Stimulated activated naive CD8-positive, alpha-beta T cell treated with anti-CD3 and anti-CD28 coated beads, Interleukin-15, Interleukin-2, amounts not matched to agents 100 ng/mL and 50 ng/mL, for 24 hours (primary cell): Measurements from ENCODE around the gene ASPDH.

Experiments
- H3K27ac Mint-ChIP-seq: one replicate; pipeline ENCODE4 v1.8.0; 2021; ENCODE audit warnings: mild to moderate bottlenecking, mixed read lengths
- H3K27me3 Mint-ChIP-seq: one replicate; pipeline ENCODE4 v1.8.0; 2021; ENCODE audit warnings: mixed read lengths
- H3K36me3 Mint-ChIP-seq: one replicate; pipeline ENCODE4 v1.8.0; 2021; ENCODE audit warnings: low read depth, mixed read lengths
- H3K4me1 Mint-ChIP-seq: one replicate; pipeline ENCODE4 v1.8.0; 2021; ENCODE audit warnings: low read depth, mixed read lengths
- H3K4me3 Mint-ChIP-seq: one replicate; pipeline ENCODE4 v1.8.0; 2021; ENCODE audit warnings: mild to moderate bottlenecking, mixed read lengths
- H3K9me3 Mint-ChIP-seq: one replicate; pipeline ENCODE4 v1.8.0; 2021; ENCODE audit warnings: mixed read lengths

Gene ASPDH

DNA sequence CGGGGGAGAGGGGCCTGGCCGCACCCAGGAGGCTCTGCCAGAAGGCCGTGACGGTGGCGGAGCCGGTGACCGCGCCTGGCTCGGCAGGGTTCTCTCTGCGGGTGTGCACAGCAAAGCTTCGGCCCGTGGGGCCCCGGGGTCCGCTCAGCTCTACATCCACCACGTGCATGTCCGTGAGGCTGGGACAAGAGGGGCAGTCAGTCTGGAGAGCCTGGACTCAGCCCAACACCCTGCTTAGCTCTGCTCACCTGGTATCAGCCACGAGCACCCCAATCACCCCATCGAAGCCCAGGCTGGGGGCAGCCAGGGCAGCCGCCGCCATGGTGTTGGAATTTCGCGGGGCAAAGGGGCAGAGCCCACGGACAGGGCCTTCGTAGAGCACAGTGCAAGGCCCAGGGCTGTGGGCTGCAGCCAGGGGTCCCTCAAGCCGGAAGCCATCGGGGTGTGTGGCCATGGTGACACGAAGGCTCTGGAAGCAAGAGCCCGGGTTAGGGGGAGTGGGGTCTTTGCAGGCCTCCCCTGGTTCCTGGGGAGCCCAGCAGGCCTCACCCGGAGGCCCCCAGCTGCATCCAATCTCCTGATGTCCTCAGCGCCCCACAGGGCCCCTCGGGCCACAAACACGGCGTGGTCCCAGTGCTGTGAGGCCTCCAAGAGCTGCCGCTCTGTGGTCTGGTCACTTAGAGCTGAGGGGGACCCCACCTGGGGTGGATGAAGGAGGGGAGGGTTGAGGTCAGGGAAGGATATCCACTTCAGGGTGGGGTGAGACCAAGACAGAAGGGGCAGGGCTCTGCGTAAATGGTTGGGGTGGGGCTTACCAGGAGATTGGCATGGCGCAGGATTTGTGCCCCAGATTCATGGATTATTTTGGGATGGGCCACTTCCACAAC is 1.4 kb downstream of the ASPDH start:
- H3K27ac Mint-ChIP-seq: peak overlapping the region; percentile 93

DNA sequence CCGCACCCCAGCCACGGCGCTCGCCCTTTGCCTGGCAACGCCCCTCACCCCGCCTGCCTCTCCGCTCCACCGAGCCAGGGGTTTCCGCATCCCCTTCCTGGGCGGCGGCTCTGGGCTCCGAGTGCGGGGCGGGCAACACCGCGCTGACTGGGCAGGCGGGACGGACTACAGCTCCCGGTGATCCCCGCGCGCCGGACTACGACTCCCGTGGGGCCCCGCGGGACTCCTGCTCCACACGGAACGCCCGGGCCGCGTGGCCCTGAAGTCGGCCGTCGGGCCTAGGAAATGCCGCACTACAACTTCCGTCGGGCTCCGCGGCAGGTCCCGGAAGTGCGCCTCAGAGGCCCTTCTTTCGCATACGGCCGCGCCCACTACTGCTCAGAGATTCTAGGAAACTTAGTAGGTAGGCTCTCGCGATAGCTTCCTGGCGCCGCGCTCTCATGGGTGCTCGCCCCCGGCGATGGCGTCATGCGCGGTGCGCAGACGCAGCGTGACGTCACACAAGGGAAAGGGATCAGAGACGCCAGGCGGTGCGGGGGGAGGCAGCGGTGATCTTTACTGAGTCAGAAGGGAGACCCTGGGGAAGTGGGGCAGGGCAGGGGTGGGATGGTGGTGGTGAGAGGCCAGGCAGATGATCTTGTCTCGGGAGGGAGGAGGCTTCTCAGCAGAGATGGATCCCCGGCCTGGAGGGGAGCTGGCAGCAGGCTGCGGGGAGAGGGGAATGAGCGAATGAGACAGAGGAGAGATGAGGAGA is 2.5 kb downstream of the ASPDH start, which contains the start of gene JOSD2:
Gene JOSD2 (minus strand): TSS at position 123 of the 754 bp plus-strand sequence. CDS start 760 bp downstream, outside the sequence.
- peaks cover 4% of the 10 kb centered on the region for H3K27me3 Mint-ChIP-seq
- peak within 1 kb of the TSS; percentile 93 for H3K4me3 Mint-ChIP-seq
- H3K27ac Mint-ChIP-seq: peak within 1 kb of the TSS; percentile 93
- H3K9me3 Mint-ChIP-seq: no peaks in the 10 kb centered on the region
- no peaks in the 10 kb centered on the region for H3K36me3 Mint-ChIP-seq
- H3K4me1 Mint-ChIP-seq: peaks cover 20% of the 10 kb centered on the region

More for the DNA sequence above, 1.4 kb downstream of the ASPDH start:
- Mint-ChIP-seq H3K27me3 (peaks cover 4% of the 10 kb centered on the region), H3K36me3 (no peaks in the 10 kb centered on the region), H3K4me1 (peaks cover 20% of the 10 kb centered on the region), H3K9me3 (no peaks in the 10 kb centered on the region), H3K4me3 (peak overlapping the region; percentile 93)

DNA sequence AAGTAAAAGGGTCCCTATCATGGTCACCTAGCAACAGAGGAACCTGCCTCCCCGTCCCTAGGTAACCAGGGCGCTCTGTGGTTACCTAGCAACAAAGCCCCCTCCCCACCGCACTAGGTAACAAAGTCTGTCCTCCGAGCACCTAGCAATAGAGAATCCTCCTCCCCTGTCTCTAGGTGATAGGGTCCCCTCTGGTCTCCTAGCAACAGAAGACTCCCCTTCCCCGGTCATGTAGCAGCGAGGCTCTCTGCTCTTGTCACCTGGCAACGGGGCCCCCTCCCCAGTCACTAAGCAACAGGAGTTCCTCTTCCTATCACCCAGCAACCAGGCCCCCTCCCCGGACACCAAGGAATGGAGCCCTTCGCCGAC is 3.0 kb downstream of the ASPDH start:
- H3K9me3 Mint-ChIP-seq: no peaks in the 10 kb centered on the region
- peaks cover 2% of the 10 kb centered on the region for H3K27me3 Mint-ChIP-seq
- peak overlapping the region; percentile 93 for H3K27ac Mint-ChIP-seq
- H3K4me3 Mint-ChIP-seq: peak overlapping the region; percentile 93
- H3K36me3 Mint-ChIP-seq: no peaks in the 10 kb centered on the region
- H3K4me1 Mint-ChIP-seq: peaks cover 20% of the 10 kb centered on the region

DNA sequence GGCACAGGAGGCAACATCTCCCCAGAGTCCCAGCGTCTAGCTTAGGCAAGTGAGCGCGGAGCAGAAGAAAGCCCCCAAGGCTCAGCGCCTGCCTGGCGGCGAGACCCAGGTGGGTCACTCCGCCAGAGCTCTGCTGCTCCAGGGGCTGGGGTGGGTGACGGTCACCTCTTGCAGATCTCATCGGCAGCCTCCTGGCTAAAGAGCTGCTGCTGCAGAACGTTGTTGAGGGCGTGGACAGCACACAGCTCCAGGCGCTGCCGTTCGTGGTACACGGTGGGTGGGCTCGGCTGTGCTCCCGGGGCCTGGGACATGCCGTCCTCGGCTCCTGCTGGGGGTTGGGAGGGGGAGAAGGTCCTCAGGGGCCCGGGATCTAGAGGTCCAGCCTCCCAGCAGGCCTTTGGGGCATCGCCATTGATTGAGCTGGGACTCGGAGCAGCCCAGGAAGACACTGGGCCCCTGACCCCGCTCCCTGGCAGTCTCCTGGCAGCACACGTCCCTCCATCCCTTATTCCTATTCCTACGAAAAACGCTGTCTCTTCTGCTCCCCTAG is 3.5 kb downstream of the ASPDH start:
- Mint-ChIP-seq H3K27ac (peak overlapping the region; percentile 93), H3K27me3 (no peaks in the 10 kb centered on the region), H3K36me3 (no peaks in the 10 kb centered on the region), H3K9me3 (no peaks in the 10 kb centered on the region), H3K4me3 (peak overlapping the region; percentile 93), H3K4me1 (peaks cover 20% of the 10 kb centered on the region)

DNA sequence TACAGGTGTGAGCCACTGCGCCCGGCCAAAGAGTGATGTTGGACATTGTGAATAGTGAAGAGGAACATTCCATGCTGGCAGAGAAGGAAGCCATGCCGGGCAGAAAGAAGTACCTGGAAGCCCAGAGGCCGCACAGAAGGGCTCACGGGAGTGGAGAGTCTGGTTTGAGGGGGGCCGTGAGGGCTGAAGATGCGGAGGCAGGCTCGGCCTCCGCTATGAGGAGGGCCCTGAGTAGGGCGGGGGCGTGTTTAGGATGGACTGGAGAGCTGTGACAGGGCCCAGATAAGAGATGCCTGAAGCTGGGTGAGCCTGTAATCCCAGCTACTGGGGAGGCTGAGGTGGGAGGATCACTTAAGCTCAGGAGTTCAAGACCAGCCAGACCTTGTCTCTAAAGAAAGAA is 4.3 kb downstream of the ASPDH start:
- Mint-ChIP-seq H3K27ac (no peak overlapping the region), H3K9me3 (no peaks in the 10 kb centered on the region), H3K27me3 (no peaks in the 10 kb centered on the region), H3K4me3 (peak overlapping the region; percentile 93), H3K4me1 (peaks cover 20% of the 10 kb centered on the region), H3K36me3 (no peaks in the 10 kb centered on the region)

DNA sequence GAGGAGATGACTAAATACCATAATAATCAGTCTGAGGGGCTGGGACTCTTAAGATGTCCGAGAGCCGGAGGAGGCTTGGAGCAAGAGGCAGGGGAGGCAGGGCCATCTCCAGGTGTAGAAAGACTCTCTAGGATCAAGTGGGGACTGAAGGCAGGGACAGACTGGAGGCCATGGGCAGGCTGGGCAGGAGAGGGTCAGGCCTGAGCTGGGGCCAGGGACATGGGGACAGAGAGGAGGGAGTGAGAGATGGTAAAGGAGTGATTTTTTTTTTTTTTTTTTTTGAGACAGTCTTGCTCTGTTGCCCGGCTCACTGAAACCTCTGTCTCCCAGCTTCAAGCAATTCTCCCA is 4.9 kb downstream of the ASPDH start:
- Mint-ChIP-seq H3K4me3 (no peak overlapping the region), H3K36me3 (no peaks in the 10 kb centered on the region), H3K9me3 (no peaks in the 10 kb centered on the region), H3K27ac (no peak overlapping the region), H3K27me3 (no peaks in the 10 kb centered on the region), H3K4me1 (peaks cover 20% of the 10 kb centered on the region)

DNA sequence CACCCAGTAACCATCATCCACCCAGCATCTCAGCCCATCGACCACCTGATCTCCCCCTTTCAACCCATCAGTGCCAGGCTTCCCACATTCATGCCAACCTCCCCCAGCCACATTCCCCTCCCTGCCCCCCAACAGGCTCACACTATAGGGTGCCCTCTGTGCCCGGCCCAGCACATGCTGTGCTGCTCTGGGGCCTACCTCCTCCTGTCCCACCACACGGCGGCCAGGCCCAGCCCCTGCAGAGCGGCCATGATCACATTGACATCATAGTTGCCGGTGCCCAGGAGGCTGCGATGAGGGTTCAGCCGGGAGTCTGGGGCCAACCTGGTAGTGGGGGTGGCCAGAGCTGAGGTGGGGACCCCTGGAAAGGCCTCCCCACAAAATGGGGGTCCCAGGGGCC is 6.3 kb downstream of the ASPDH start:
- Mint-ChIP-seq H3K4me1 (peaks cover 20% of the 10 kb centered on the region), H3K27me3 (no peaks in the 10 kb centered on the region), H3K36me3 (no peaks in the 10 kb centered on the region), H3K4me3 (no peak overlapping the region), H3K27ac (no peak overlapping the region), H3K9me3 (no peaks in the 10 kb centered on the region)

DNA sequence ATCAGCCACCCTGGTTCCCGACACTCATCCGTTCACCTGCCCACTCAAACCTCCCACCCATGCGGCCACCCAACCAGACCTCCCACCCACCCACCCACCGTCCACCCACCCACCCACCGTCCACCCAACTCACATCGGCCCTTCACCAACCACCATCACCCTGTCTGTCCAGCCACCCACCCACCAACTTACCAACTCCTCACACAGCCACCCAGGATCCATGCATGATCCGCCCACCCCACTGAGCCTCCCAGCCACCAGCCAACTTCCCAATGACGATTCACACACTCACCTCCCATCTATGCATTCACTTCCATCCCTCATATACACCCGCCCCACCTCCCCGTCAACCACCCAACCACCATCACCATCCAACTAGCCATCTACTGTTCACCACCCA is 7.0 kb downstream of the ASPDH start:
- Mint-ChIP-seq H3K27ac (no peak overlapping the region), H3K9me3 (no peaks in the 10 kb centered on the region), H3K36me3 (no peaks in the 10 kb centered on the region)

DNA sequence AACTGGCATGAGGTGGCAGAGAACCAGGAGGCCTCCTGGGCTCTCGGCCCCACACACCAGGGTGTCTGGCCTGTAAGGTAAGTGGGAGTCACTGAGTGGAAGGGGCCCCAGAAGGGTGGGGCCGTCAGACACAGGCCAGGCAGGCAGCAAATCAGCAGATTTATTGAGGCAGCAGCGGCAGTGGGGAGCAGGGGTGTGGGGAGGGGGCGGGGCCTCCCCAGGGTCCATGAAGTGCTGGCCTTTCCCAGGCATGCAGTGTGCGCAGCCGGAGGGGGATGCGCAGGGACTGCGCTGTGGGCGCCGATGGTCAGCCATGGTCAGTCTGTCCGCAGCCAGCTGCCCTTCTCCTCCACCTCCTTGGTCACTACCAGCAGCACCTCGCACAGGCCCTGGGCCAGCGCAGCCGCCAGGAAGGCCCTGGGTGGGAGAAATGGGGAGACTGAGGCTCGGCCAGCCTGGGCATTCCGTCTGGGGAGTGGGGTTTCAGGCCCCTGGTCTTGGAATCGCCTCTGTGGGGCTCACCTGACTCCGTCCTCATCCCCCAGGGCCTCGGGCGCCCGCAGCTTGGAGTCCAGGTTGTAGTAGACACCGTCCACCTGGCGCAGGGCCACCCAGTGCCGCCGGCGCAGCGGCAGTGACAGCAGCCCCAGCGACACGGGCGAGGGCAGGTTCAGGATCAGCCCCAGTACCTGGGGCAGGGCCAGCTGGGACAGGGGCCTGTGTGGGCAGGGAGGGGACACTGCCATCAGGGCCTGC is 7.7 kb downstream of the ASPDH start:
- no peaks in the 10 kb centered on the region for H3K27me3 Mint-ChIP-seq
- peaks cover 12% of the 10 kb centered on the region for H3K4me1 Mint-ChIP-seq
- no peak overlapping the region for H3K27ac Mint-ChIP-seq
- H3K9me3 Mint-ChIP-seq: no peaks in the 10 kb centered on the region
- no peaks in the 10 kb centered on the region for H3K36me3 Mint-ChIP-seq
- H3K4me3 Mint-ChIP-seq: no peak overlapping the region

More for the DNA sequence above, 7.0 kb downstream of the ASPDH start:
- peaks cover 17% of the 10 kb centered on the region for H3K4me1 Mint-ChIP-seq
- H3K4me3 Mint-ChIP-seq: no peak overlapping the region
- H3K27me3 Mint-ChIP-seq: no peaks in the 10 kb centered on the region

DNA sequence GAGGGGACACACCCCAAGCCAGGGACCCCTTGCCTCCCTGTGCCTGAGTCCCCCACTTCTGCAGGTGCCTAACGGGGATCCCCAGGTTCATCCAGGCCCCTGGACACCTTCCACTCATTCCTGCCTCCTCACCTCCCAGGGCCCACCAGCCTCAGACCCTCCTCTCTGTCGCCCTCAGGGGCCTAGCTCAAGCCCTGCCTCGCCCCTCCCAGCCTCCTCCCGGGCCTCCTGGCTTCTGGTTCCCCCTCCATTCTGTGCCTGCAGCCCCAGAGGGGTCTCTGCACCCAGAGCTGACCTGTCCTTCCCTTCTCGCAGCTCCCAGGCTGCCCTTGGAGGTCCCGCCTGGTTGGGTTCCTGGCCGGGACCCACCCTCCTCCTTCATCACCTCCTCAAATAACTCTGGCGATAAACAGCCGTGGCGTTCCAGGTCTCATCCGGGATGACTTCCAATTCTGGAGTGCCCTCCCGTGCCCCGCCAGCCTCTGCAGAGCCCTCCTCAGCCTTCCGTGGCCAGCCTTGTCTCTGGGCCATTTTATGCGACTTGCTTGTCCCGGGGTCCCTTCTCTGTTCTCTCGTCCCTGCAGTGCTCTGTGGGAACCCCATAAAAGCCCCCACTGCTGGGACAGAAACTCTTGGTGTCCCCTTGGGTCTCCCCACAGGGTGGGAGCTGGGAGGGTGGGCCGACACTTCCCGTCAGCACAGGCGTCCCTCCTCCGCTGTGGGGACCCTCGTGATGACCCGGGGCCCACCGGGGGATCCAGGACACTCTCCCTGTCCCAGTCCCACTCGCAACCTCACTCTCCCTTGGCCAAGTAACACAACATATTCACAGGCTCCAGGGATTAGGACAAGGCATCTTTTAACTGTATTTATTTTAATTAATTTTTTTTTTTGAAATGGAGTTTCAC is 11.9 kb downstream of the ASPDH start:
- Mint-ChIP-seq H3K27me3 (no peaks in the 10 kb centered on the region), H3K4me1 (no peaks in the 10 kb centered on the region), H3K4me3 (no peak overlapping the region), H3K36me3 (no peaks in the 10 kb centered on the region), H3K9me3 (no peaks in the 10 kb centered on the region), H3K27ac (no peak overlapping the region)

DNA sequence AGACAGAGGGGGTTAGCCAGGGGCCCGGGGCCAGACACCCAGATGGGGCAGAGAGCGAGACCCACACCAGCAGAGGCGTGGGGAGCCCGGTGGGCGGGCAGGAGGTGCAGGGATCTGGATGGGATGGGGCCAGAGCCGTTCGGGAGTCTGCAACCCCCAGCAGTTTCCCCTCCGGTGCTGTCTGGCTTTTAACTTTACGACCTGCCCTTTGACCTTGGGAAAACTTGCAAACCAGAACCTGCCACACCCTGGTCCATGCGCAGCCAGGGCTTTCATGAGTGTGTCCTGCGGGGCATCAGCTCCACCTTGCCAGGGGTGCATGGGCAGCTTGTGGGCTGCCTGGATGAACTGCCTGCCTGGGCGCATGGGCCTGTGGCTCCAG is 12.5 kb downstream of the ASPDH start:
- Mint-ChIP-seq H3K4me1 (no peaks in the 10 kb centered on the region), H3K4me3 (no peak overlapping the region), H3K9me3 (no peaks in the 10 kb centered on the region), H3K27me3 (no peaks in the 10 kb centered on the region), H3K36me3 (no peaks in the 10 kb centered on the region), H3K27ac (peak overlapping the region; percentile 52)

DNA sequence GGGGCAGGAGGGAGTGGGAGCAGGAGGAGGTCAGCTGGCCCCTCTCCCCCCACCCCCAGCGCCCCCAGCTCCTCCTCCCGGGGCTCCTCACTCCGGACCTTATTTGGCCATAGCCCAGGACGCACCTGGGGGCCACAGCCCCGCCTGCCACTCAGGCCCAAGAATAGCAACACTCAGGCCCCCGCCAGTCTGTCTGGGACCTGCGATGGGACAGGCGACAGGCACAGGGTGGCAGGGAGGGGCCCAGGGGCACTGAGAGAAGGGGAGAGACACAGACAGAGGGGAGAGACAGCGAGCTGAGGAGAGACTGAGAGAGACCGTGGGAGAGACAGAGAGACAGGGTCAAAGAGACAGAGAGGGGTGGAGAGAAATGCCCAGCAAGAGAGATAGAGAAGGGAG is 13.0 kb downstream of the ASPDH start:
- Mint-ChIP-seq H3K27ac (peak overlapping the region; percentile 52), H3K4me1 (no peaks in the 10 kb centered on the region), H3K27me3 (no peaks in the 10 kb centered on the region), H3K4me3 (no peak overlapping the region), H3K36me3 (no peaks in the 10 kb centered on the region), H3K9me3 (no peaks in the 10 kb centered on the region)

DNA sequence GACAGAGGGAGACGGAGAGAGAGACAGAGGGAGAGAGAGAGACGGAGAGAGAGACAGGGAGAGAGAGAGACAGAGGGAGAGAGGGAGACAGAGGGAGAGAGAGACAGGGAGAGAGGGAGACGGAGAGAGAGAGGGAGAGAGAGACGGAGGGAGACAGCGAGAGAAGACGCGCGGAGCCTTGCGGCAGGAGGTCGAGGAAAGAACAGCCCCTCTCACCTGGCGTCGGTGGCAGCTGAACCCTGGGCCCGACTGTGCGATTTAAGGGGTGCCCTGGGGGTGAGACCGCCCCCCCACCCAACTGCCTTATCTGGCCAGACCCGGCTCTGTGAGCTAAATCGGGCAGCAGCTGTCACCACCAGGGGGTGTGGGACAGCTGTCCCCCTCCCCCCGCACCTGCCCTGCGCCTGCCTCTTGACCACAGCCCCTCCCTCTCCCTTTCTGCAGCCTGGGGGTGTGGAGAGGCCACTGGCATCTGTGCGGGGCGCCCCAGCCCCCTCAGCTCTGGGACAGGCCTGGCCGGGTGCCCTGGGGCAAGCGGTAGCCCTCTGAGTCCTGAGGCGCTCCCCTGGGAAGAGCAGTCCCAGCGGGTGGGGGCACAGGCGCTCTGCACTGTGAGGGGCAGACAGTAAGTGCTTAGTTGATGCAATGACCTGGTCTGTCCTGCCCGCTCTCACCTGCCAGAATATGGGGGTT is 13.5 kb downstream of the ASPDH start:
- Mint-ChIP-seq H3K27me3 (no peaks in the 10 kb centered on the region), H3K4me1 (no peaks in the 10 kb centered on the region), H3K4me3 (no peak overlapping the region), H3K36me3 (no peaks in the 10 kb centered on the region), H3K9me3 (no peaks in the 10 kb centered on the region), H3K27ac (no peak overlapping the region)
